Parathyroid adenoma (tissue), 2 donors: ENCODE measurements around the gene RPL28.
"Not testable (repeated sequence)": the region's sequence is repeated elsewhere in the genome, so short reads cannot be mapped to it uniquely, and the experiment has no call there.

Experiments
- H2AFZ ChIP-seq: fragments of 300-600 bp; sonication (generic); one replicate; pipeline ENCODE4 v1.7.0; 2017; ENCODE audit warnings: antibody characterized with exemption, mild to moderate bottlenecking
- H3K27ac ChIP-seq: fragments of 300-600 bp; sonication (generic); one replicate; pipeline ENCODE4 v1.7.0; 2017
- H3K27me3 ChIP-seq: fragments of 300-600 bp; sonication (generic); one replicate; pipeline ENCODE4 v1.7.0; 2017; ENCODE audit warnings: low read length; ENCODE audit not compliant: control insufficient read depth, insufficient read depth
- H3K36me3 ChIP-seq: fragments of 300-600 bp; sonication (generic); one replicate; pipeline ENCODE4 v1.7.0; 2017; ENCODE audit warnings: low read length; ENCODE audit not compliant: control insufficient read depth, insufficient read depth
- H3K4me1 ChIP-seq: fragments of 300-600 bp; sonication (generic); one replicate; pipeline ENCODE4 v1.7.0; 2017; ENCODE audit warnings: control low read depth
- H3K4me2 ChIP-seq: fragments of 300-600 bp; sonication (generic); one replicate; pipeline ENCODE4 v1.7.0; 2017; ENCODE audit warnings: low read length
- H3K4me3 ChIP-seq: fragments of 300-600 bp; sonication (generic); one replicate; pipeline ENCODE4 v1.7.0; 2017; ENCODE audit warnings: low read depth, low read length
- H3K79me2 ChIP-seq: fragments of 300-600 bp; sonication (generic); one replicate; pipeline ENCODE4 v1.7.0; 2017; ENCODE audit warnings: control low read depth
- H3K9ac ChIP-seq: fragments of 300-600 bp; sonication (generic); one replicate; pipeline ENCODE4 v1.7.0; 2017; ENCODE audit warnings: mild to moderate bottlenecking
- H3K9me3 ChIP-seq: fragments of 300-600 bp; sonication (generic); one replicate; pipeline ENCODE4 v1.7.0; 2017; ENCODE audit warnings: low read length; ENCODE audit not compliant: control insufficient read depth
- TF ChIP-seq, protein P1 (sequence below): fragments of 300-600 bp; sonication (generic); IDR thresholded peaks from one replicate; pipeline ENCODE4 v1.7.0; 2017; ENCODE audit warnings: antibody characterized with exemption, mild to moderate bottlenecking
- donor health status: primary hyperparathyroidism.

The RPL28 gene

DNA sequence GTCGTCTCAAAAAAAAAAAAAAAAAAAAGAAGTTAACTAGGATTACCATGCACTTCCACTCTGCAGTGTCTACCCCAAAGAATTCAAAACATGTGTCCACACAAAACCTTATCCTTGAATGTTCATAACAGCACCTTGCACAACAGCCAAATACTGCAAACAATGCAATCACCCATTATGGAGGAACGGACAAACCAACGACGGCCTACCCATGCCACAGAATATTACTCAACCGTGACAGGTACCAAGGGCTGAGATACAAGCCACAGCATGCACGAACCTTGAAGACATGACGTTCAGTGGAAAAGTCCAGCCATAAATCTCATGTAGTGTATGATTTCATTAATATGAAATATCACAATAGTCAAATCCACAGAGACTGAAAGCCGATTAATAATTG is 60.3 kb downstream of the RPL28 start:
- H3K4me1 ChIP-seq, result no peaks in the 10 kb centered on the region
- H3K27me3 ChIP-seq, result no peaks in the 10 kb centered on the region

DNA sequence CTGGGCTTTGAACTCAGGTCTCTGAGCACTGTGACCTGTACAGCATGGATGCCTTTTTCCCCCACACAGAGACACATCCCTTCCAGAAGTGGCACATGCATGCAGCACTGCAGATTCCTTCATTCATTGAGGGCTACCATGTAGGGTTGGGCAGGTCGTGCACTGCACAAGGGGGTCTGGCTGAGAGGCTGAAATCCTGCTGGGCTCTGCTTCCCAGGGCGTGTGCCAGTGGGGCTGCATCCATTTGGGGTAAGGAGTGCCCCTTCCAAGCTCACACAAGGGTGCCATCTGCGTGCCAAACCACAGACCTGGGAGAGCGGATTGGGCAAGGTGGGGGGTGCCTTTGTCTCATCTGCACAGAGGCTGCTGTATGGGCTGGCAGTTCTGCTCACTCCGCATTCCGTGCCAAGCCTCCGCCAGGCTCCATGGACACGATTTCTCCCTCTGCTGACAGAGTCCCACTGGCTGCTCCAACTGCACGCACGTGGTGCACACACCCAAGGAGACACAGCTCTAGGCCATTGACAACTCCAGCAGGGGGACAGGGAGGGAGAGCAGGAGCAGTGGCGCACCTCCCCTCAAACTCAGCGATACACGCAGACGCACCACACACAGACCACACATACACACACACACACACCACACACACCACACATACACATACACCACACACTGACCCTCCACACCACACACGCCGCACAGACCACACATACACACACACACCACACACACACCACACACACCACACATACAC is 61.9 kb downstream of the RPL28 start:
- Histone ChIP-seq H3K9ac (no peak overlapping the region), H3K27me3 (peaks cover 3% of the 10 kb centered on the region)
- TF ChIP-seq, protein P1, sequence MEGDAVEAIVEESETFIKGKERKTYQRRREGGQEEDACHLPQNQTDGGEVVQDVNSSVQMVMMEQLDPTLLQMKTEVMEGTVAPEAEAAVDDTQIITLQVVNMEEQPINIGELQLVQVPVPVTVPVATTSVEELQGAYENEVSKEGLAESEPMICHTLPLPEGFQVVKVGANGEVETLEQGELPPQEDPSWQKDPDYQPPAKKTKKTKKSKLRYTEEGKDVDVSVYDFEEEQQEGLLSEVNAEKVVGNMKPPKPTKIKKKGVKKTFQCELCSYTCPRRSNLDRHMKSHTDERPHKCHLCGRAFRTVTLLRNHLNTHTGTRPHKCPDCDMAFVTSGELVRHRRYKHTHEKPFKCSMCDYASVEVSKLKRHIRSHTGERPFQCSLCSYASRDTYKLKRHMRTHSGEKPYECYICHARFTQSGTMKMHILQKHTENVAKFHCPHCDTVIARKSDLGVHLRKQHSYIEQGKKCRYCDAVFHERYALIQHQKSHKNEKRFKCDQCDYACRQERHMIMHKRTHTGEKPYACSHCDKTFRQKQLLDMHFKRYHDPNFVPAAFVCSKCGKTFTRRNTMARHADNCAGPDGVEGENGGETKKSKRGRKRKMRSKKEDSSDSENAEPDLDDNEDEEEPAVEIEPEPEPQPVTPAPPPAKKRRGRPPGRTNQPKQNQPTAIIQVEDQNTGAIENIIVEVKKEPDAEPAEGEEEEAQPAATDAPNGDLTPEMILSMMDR, result no peak

More for the DNA sequence above, 60.3 kb downstream of the RPL28 start:
- Histone ChIP-seq H3K4me3 (no peak overlapping the region), H3K4me2 (no peak overlapping the region), H2AFZ (no peak overlapping the region), H3K9me3 (no peaks in the 10 kb centered on the region), H3K36me3 (no peaks in the 10 kb centered on the region), H3K79me2 (no peaks in the 10 kb centered on the region), H3K9ac (no peak overlapping the region), H3K27ac (no peak overlapping the region)
- TF ChIP-seq, protein P1, result no peak

DNA sequence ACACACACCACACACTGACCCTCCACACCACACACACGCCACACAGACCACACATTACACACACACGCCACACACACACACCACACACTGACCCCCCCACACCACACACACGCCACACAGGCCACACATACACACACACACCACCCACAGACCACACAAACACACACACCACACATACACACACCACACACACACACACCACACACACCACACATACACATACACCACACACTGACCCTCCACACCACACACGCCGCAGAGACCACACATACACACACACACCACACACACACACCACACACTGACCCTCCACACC is 62.4 kb downstream of the RPL28 start:
- not testable (repeated sequence) for H3K4me2 ChIP-seq, H3K36me3 ChIP-seq, H3K4me1 ChIP-seq, H3K79me2 ChIP-seq, H3K4me3 ChIP-seq, H2AFZ ChIP-seq, H3K27ac ChIP-seq, H3K27me3 ChIP-seq, H3K9ac ChIP-seq, H3K9me3 ChIP-seq

More for the DNA sequence above, 61.9 kb downstream of the RPL28 start:
- Histone ChIP-seq H3K4me1 (peaks cover 8% of the 10 kb centered on the region), H3K36me3 (no peaks in the 10 kb centered on the region), H3K27ac (no peak overlapping the region), H2AFZ (no peak overlapping the region), H3K4me2 (no peak overlapping the region), H3K9me3 (no peaks in the 10 kb centered on the region), H3K79me2 (no peaks in the 10 kb centered on the region), H3K4me3 (no peak overlapping the region)

DNA sequence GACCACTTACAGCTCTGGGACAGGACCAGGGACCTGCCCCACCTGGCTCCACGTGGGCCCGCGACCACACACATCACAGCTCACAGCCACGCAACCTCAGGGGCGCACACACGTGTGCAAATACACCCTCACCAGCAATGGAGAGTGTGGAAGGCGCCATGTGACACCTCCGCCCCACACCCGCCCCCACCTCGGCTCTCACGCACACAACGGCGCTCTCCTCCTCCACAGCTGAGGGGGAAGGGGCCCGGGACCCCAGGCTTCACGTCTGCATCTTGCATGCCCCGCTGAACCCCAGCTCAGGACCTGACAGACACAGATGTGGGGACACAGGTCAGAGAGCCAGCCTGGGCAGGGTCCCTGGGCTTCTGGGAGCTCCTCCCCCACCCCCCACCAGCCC is 63.7 kb downstream of the RPL28 start:
- no peak overlapping the region for H3K27ac ChIP-seq
- no peaks in the 10 kb centered on the region for H3K9me3 ChIP-seq
- H3K4me2 ChIP-seq, result no peak overlapping the region
- no peaks in the 10 kb centered on the region for H3K36me3 ChIP-seq
- H3K4me3 ChIP-seq, result no peak overlapping the region
- no peak overlapping the region for H3K9ac ChIP-seq
- peaks cover 3% of the 10 kb centered on the region for H3K27me3 ChIP-seq
- H3K4me1 ChIP-seq, result peaks cover 8% of the 10 kb centered on the region
- TF ChIP-seq, protein P1, result no peak
- no peaks in the 10 kb centered on the region for H3K79me2 ChIP-seq
- H2AFZ ChIP-seq, result no peak overlapping the region

DNA sequence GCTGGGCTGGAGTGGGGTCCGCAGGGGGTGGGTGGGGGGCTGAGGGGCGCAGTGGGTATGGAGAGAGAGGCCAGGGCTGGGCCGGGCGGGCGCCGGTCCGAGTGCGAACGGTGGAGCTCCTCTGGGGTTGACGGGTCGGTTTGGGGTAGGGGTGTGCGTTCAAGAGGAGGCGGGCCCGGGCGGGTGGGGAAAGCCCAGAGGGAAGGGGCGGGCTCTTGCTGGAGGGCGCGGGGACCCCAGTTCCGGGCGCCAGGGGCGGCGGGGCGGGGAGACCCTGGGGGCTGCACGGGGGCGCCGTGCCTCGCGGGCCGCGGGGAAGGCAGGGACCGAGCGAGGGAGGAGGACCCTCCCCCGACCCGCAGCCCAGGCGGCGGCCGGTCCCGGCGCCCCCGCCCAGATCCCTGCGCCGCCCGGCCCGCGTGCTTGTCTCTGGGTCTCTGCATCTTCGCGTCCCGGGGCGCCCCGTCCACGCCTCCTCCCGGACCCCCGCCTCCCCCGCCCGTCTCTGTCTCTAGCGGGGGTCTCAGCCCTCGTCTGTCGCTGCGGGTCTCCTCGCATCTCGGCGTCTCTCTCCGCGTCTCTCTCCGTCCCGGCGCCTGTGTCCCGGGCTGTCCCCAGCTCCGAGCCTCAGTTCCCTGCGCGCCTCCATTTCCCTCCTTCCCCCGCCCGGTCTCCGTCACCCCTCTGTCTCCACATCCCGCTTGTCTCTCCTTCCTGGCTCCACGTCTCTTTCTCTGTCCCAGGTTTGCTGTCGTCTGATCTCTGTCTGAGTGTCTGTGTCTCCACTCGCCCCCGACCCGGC is 65.6 kb downstream of the RPL28 start:
- H3K36me3 ChIP-seq, result no peaks in the 10 kb centered on the region
- H3K9ac ChIP-seq, result no peak overlapping the region
- no peaks in the 10 kb centered on the region for H3K9me3 ChIP-seq
- peaks cover 8% of the 10 kb centered on the region for H3K4me1 ChIP-seq
- H3K27ac ChIP-seq, result no peak overlapping the region
- TF ChIP-seq, protein P1, result no peak
- H3K79me2 ChIP-seq, result no peaks in the 10 kb centered on the region
- H2AFZ ChIP-seq, result no peak overlapping the region
- H3K4me2 ChIP-seq, result peak overlapping the region; percentile 31
- peaks cover 3% of the 10 kb centered on the region for H3K27me3 ChIP-seq
- H3K4me3 ChIP-seq, result no peak overlapping the region
